ENCODE measurements around the gene NNMT. TPM values are rescaled to one million over a fixed set of nuclear protein-coding genes. Genes with fewer than 3 reads are reported as not detected.

The NNMT gene
- total RNA-seq, 1 donor from 2014 or later, result 1,040 TPM

- H3K4me3 ChIP-seq, result no peak overlapping the region
- peak; percentile 16 to 54 (median 38) for TF ChIP-seq CTCF (IDR thresholded peaks at IDR 0.05)
- intact Hi-C loops (cut with DNase I), result no loop called here
- no peaks in the 10 kb centered on the region for H3K9me3 ChIP-seq
- H3K27me3 ChIP-seq, result no peaks in the 10 kb centered on the region
- no peak overlapping the region for H3K27ac ChIP-seq
- no peaks in the 10 kb centered on the region for H3K4me1 ChIP-seq
- DNase-seq (ENCODE audit: low spot score in 2 of 2), result no peak
- H3K36me3 ChIP-seq, result no peaks in the 10 kb centered on the region
These were observed 52.3 kb downstream of the NNMT start for GRCh38 chr11:114348200-114349191.

GRCh38 chr11:114350022-114350421, 53.8 kb downstream of the NNMT start:
- no peak for TF ChIP-seq CTCF (IDR thresholded peaks at IDR 0.05)
- DNase-seq (ENCODE audit: low spot score in 2 of 2), result no peak
- Histone ChIP-seq H3K27me3 (no peaks in the 10 kb centered on the region), H3K27ac (no peak overlapping the region), H3K36me3 (no peaks in the 10 kb centered on the region), H3K4me3 (no peak overlapping the region), H3K9me3 (no peaks in the 10 kb centered on the region), H3K4me1 (no peaks in the 10 kb centered on the region)
- intact Hi-C loops (cut with DNase I), result loop anchor here (5.0 kb wide), 1 partner anchor 412 kb away; no protein-coding TSS in a partner anchor

- Histone ChIP-seq H3K9me3 (no peaks in the 10 kb centered on the region), H3K27ac (no peak overlapping the region), H3K36me3 (no peaks in the 10 kb centered on the region), H3K4me1 (no peaks in the 10 kb centered on the region), H3K27me3 (no peaks in the 10 kb centered on the region), H3K4me3 (no peak overlapping the region)
- DNase-seq (ENCODE audit: low spot score in 2 of 2), result no peak
- intact Hi-C loops (cut with DNase I), result loop anchor here (5.0 kb wide), 1 partner anchor 409 kb away; no protein-coding TSS in a partner anchor
- no peak for TF ChIP-seq CTCF (IDR thresholded peaks at IDR 0.05)
These were observed 57.2 kb downstream of the NNMT start for GRCh38 chr11:114353443-114353842.

- intact Hi-C loops (cut with DNase I), result loop anchor here (5.0 kb wide), 1 partner anchor 408 kb away; no protein-coding TSS in a partner anchor
These were observed 57.9 kb downstream of the NNMT start for GRCh38 chr11:114354076-114354475.

GRCh38 chr11:114358716-114359115, 62.5 kb downstream of the NNMT start:
- Histone ChIP-seq H3K36me3 (no peaks in the 10 kb centered on the region), H3K4me1 (no peaks in the 10 kb centered on the region), H3K27me3 (no peaks in the 10 kb centered on the region), H3K27ac (no peak overlapping the region), H3K4me3 (no peak overlapping the region), H3K9me3 (no peaks in the 10 kb centered on the region)
- TF ChIP-seq CTCF (IDR thresholded peaks at IDR 0.05), result no peak
- intact Hi-C loops (cut with DNase I), result no loop called here
- no peak for DNase-seq (ENCODE audit: low spot score in 2 of 2)

More at GRCh38 chr11:114354076-114354475, 57.9 kb downstream of the NNMT start:
- no peaks in the 10 kb centered on the region for H3K27me3 ChIP-seq
- H3K4me1 ChIP-seq, result no peaks in the 10 kb centered on the region
- H3K9me3 ChIP-seq, result no peaks in the 10 kb centered on the region
- H3K36me3 ChIP-seq, result no peaks in the 10 kb centered on the region
- TF ChIP-seq CTCF (IDR thresholded peaks at IDR 0.05), result no peak
- DNase-seq (ENCODE audit: low spot score in 2 of 2), result no peak
- H3K27ac ChIP-seq, result no peak overlapping the region
- no peak overlapping the region for H3K4me3 ChIP-seq

Data from ascending aorta (tissue), 2 donors.